HEK293 (cell line): Measurements from ENCODE around the gene HSPB3.
"Not testable (repeated sequence)": the region's sequence is repeated elsewhere in the genome, so short reads cannot be mapped to it uniquely, and the experiment has no call there.

Experiments
- CTCF ChIA-PET: fragments of 350-600 bp; formaldehyde crosslinking; extraction: SDS; loops from one replicate; lab custom pipeline; 2021; ENCODE audit warnings: antibody characterized with exemption; lab: Yijun Ruan, JAX
- POLR2A ChIA-PET: fragments of 300-600 bp; formaldehyde crosslinking; extraction: SDS; loops from one replicate; lab custom pipeline; 2020; ENCODE audit warnings: antibody characterized with exemption, inconsistent platforms; lab: Yijun Ruan, JAX
- H3K27ac ChIP-seq: fragments of 200-500 bp; sonication (Bioruptor generic); 2 replicates; pipeline ENCODE4 v1.5.1; 2014; ENCODE audit warnings: low read depth, low read length, control low read depth, inconsistent platforms; ENCODE audit errors: extremely low read depth
- H3K36me3 ChIP-seq, 2 experiments: fragments of 200-500 bp in 1 of 2; sonication (Bioruptor generic) in 1 of 2; 1 replicate in 1 of 2; 2 replicates in 1 of 2; pipeline ENCODE4 v1.5.1; 2014 to 2017; ENCODE audit warnings: inconsistent platforms in 2 of 2, low read length in 2 of 2; ENCODE audit not compliant: control insufficient read depth in 2 of 2, insufficient read depth in 1 of 2
- H3K4me1 ChIP-seq: fragments of 200-500 bp; sonication (Bioruptor generic); 2 replicates; pipeline ENCODE4 v1.5.1; 2014; ENCODE audit warnings: mild to moderate bottlenecking, low read length, inconsistent platforms; ENCODE audit not compliant: control insufficient read depth, insufficient read depth
- H3K4me3 ChIP-seq: 2 replicates; pipeline ENCODE4 v1.5.1; 2011; ENCODE audit warnings: low read depth, mild to moderate bottlenecking, control low read depth, low read length, moderate library complexity
- H3K9me3 ChIP-seq: fragments of 200-500 bp; sonication (Bioruptor generic); 2 replicates; pipeline ENCODE4 v1.5.1; 2014; ENCODE audit warnings: low read depth, low read length, inconsistent platforms; ENCODE audit not compliant: control insufficient read depth, insufficient read depth
- ZBTB8A ChIP-seq: fragments of 450-650 bp; formaldehyde crosslinking; IDR thresholded peaks from 2 replicates; pipeline ENCODE4 v1.5.1; 2016; ENCODE audit warnings: missing biosample characterization, missing genetic modification characterization
- ZNF140 ChIP-seq: fragments of 450-650 bp; formaldehyde crosslinking; IDR thresholded peaks from 2 replicates; pipeline ENCODE4 v1.5.1; 2016; ENCODE audit warnings: missing biosample characterization, missing genetic modification characterization
- ZNF19 ChIP-seq: fragments of 450-650 bp; formaldehyde crosslinking; IDR thresholded peaks from 2 replicates; pipeline ENCODE4; 2016; ENCODE audit warnings: missing biosample characterization, missing genetic modification characterization, low read depth
- ZNF202 ChIP-seq: fragments of 450-650 bp; formaldehyde crosslinking; IDR thresholded peaks from 2 replicates; pipeline ENCODE4 v1.5.1; 2016; ENCODE audit warnings: missing biosample characterization, missing genetic modification characterization, borderline replicate concordance
- ZNF223 ChIP-seq: fragments of 450-650 bp; formaldehyde crosslinking; IDR thresholded peaks from 2 replicates; pipeline ENCODE4 v1.5.1; 2016; ENCODE audit warnings: missing biosample characterization, missing genetic modification characterization
- ZNF266 ChIP-seq: fragments of 450-650 bp; formaldehyde crosslinking; IDR thresholded peaks from 2 replicates; pipeline ENCODE4 v1.5.1; 2016; ENCODE audit warnings: missing biosample characterization, missing genetic modification characterization, low read depth
- ZNF292 ChIP-seq: fragments of 450-650 bp; formaldehyde crosslinking; IDR thresholded peaks from 2 replicates; pipeline ENCODE4 v1.5.1; 2016; ENCODE audit warnings: low read depth, missing biosample characterization, missing genetic modification characterization, borderline replicate concordance
- ZNF394 ChIP-seq: fragments of 450-650 bp; formaldehyde crosslinking; IDR thresholded peaks from 2 replicates; pipeline ENCODE4 v1.5.1; 2016; ENCODE audit warnings: missing biosample characterization, missing genetic modification characterization, mild to moderate bottlenecking, moderate library complexity, borderline replicate concordance
- ZNF426 ChIP-seq: fragments of 450-650 bp; formaldehyde crosslinking; IDR thresholded peaks from 2 replicates; pipeline ENCODE4 v1.5.1; 2017; ENCODE audit warnings: missing biosample characterization, missing genetic modification characterization, mild to moderate bottlenecking, inconsistent platforms, moderate library complexity
- ZNF433 ChIP-seq: fragments of 450-650 bp; formaldehyde crosslinking; IDR thresholded peaks from 2 replicates; pipeline ENCODE4 v1.5.1; 2016; ENCODE audit warnings: missing biosample characterization, missing genetic modification characterization, low read depth
- ZNF501 ChIP-seq: fragments of 450-650 bp; formaldehyde crosslinking; IDR thresholded peaks from 2 replicates; pipeline ENCODE4 v1.5.1; 2016; ENCODE audit warnings: missing biosample characterization, missing genetic modification characterization
- ZNF510 ChIP-seq: fragments of 450-650 bp; formaldehyde crosslinking; IDR thresholded peaks from 2 replicates; pipeline ENCODE4 v1.5.1; 2018; ENCODE audit warnings: mild to moderate bottlenecking, missing genetic modification characterization, missing biosample characterization; ENCODE audit not compliant: insufficient replicate concordance
- ZNF530 ChIP-seq: fragments of 450-650 bp; formaldehyde crosslinking; IDR thresholded peaks from 2 replicates; pipeline ENCODE4 v1.5.1; 2016; ENCODE audit warnings: low read depth, missing biosample characterization, missing genetic modification characterization
- ZNF555 ChIP-seq: fragments of 450-650 bp; formaldehyde crosslinking; conservative IDR thresholded peaks from 2 replicates; pipeline ENCODE4 v1.5.1; 2017; ENCODE audit warnings: missing biosample characterization, mild to moderate bottlenecking, missing genetic modification characterization, inconsistent platforms
- ZNF623 ChIP-seq: fragments of 450-650 bp; formaldehyde crosslinking; IDR thresholded peaks from 2 replicates; pipeline ENCODE4 v1.5.1; 2016; ENCODE audit warnings: missing biosample characterization, missing genetic modification characterization
- ZNF629 ChIP-seq: fragments of 450-650 bp; formaldehyde crosslinking; IDR thresholded peaks from 2 replicates; pipeline ENCODE4 v1.5.1; 2017; ENCODE audit warnings: missing biosample characterization, missing genetic modification characterization
- ZNF654 ChIP-seq: fragments of 450-650 bp; formaldehyde crosslinking; IDR thresholded peaks from 2 replicates; pipeline ENCODE4 v1.5.1; 2016; ENCODE audit warnings: low read depth, missing biosample characterization, missing genetic modification characterization
- ZXDB ChIP-seq: fragments of 450-650 bp; formaldehyde crosslinking; IDR thresholded peaks from 2 replicates; pipeline ENCODE4 v1.5.1; 2016; ENCODE audit warnings: missing biosample characterization, missing genetic modification characterization
- TF ChIP-seq, protein P1 (sequence below): fragments of 450-650 bp; formaldehyde crosslinking; conservative IDR thresholded peaks from 2 replicates; pipeline ENCODE4 v1.5.1; 2016; ENCODE audit warnings: low read depth, missing biosample characterization, missing genetic modification characterization
- TF ChIP-seq, protein P2 (sequence below): fragments of 450-650 bp; formaldehyde crosslinking; IDR thresholded peaks from 2 replicates; pipeline ENCODE4 v1.5.1; 2016; ENCODE audit warnings: missing biosample characterization, missing genetic modification characterization
- TF ChIP-seq, protein P3 (sequence below): fragments of 450-650 bp; formaldehyde crosslinking; conservative IDR thresholded peaks from 2 replicates; pipeline ENCODE4 v1.5.1; 2016; ENCODE audit warnings: low read depth, missing biosample characterization, missing genetic modification characterization
- TF ChIP-seq, protein P4 (sequence below): fragments of 450-650 bp; formaldehyde crosslinking; IDR thresholded peaks from 2 replicates; pipeline ENCODE4 v1.5.1; 2016; ENCODE audit warnings: missing biosample characterization, missing genetic modification characterization, borderline replicate concordance

HSPB3 gene

DNA sequence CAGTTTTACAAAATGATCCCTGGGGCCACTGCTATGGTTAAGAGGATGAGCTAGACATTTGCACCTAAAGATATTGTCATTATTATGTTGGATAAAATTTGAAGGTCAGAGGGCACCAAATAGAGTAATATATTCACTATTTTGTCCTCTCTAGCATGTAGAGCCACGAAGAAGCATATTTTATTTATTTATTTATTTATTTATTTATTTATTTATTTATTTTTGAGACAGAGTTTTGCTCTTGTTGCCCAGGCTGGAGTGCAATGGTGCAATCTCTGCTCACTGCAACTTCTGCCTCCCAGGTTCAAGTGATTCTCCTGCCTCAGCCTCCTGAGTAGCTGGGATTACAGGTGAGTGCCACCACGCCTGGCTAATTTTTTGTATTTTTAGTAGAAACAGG is 20.8 kb upstream of the HSPB3 start:
- ChIA-PET POLR2A (interaction anchor here (0.7 kb wide), 1 partner anchor 124 kb away, joined by 4 read pairs; the partner anchor contains the start of gene ARL15), CTCF (interaction anchor here (0.8 to 2.5 kb wide), 2 partner anchors 9 to 55 kb away, joined by 3 to 9 read pairs; no protein-coding TSS in a partner anchor)
- H3K9me3 ChIP-seq, H3K4me3 ChIP-seq, H3K27ac ChIP-seq, H3K4me1 ChIP-seq, H3K36me3 ChIP-seq: not testable (repeated sequence)
- TF ChIP-seq ZBTB8A (tag by site-specific recombination) = peak; percentile 76
- peak; percentile 73 for TF ChIP-seq ZNF426 (tag by site-specific recombination)
- TF ChIP-seq ZNF629 (tag by site-specific recombination) = peak; percentile 40; the same call in 1 of the 2 replicates
- TF ChIP-seq ZNF140 = peak; percentile 64
- TF ChIP-seq ZNF292 = 0 out of 2 replicates have a peak, but pooled peaks have one; percentile 32
- TF ChIP-seq, protein P1, sequence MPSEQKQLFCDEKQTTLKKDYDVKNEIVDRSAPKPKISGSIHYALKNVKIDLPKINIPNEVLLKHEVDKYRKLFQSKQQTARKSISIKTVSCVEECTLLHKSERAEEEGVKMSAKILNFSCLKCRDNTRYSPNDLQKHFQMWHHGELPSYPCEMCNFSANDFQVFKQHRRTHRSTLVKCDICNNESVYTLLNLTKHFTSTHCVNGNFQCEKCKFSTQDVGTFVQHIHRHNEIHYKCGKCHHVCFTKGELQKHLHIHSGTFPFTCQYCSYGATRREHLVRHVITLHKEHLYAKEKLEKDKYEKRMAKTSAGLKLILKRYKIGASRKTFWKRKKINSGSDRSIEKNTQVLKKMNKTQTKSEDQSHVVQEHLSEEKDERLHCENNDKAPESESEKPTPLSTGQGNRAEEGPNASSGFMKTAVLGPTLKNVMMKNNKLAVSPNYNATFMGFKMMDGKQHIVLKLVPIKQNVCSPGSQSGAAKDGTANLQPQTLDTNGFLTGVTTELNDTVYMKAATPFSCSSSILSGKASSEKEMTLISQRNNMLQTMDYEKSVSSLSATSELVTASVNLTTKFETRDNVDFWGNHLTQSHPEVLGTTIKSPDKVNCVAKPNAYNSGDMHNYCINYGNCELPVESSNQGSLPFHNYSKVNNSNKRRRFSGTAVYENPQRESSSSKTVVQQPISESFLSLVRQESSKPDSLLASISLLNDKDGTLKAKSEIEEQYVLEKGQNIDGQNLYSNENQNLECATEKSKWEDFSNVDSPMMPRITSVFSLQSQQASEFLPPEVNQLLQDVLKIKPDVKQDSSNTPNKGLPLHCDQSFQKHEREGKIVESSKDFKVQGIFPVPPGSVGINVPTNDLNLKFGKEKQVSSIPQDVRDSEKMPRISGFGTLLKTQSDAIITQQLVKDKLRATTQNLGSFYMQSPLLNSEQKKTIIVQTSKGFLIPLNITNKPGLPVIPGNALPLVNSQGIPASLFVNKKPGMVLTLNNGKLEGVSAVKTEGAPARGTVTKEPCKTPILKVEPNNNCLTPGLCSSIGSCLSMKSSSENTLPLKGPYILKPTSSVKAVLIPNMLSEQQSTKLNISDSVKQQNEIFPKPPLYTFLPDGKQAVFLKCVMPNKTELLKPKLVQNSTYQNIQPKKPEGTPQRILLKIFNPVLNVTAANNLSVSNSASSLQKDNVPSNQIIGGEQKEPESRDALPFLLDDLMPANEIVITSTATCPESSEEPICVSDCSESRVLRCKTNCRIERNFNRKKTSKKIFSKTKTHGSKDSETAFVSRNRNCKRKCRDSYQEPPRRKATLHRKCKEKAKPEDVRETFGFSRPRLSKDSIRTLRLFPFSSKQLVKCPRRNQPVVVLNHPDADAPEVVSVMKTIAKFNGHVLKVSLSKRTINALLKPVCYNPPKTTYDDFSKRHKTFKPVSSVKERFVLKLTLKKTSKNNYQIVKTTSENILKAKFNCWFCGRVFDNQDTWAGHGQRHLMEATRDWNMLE (tag by site-specific recombination) = peak; percentile 83
- TF ChIP-seq, protein P2, sequence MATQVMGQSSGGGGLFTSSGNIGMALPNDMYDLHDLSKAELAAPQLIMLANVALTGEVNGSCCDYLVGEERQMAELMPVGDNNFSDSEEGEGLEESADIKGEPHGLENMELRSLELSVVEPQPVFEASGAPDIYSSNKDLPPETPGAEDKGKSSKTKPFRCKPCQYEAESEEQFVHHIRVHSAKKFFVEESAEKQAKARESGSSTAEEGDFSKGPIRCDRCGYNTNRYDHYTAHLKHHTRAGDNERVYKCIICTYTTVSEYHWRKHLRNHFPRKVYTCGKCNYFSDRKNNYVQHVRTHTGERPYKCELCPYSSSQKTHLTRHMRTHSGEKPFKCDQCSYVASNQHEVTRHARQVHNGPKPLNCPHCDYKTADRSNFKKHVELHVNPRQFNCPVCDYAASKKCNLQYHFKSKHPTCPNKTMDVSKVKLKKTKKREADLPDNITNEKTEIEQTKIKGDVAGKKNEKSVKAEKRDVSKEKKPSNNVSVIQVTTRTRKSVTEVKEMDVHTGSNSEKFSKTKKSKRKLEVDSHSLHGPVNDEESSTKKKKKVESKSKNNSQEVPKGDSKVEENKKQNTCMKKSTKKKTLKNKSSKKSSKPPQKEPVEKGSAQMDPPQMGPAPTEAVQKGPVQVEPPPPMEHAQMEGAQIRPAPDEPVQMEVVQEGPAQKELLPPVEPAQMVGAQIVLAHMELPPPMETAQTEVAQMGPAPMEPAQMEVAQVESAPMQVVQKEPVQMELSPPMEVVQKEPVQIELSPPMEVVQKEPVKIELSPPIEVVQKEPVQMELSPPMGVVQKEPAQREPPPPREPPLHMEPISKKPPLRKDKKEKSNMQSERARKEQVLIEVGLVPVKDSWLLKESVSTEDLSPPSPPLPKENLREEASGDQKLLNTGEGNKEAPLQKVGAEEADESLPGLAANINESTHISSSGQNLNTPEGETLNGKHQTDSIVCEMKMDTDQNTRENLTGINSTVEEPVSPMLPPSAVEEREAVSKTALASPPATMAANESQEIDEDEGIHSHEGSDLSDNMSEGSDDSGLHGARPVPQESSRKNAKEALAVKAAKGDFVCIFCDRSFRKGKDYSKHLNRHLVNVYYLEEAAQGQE (tag by site-specific recombination) = peak; percentile 43; the same call in 1 of the 2 replicates
- peak; percentile 63 for TF ChIP-seq ZNF623
- 0 out of 2 replicates have a peak, but pooled peaks have one; percentile 30 for TF ChIP-seq ZNF19 (tag by site-specific recombination)
- TF ChIP-seq ZNF394 (tag by site-specific recombination) = peak; percentile 91
- TF ChIP-seq ZXDB (tag by site-specific recombination) = peak; percentile 60; the same call in 1 of the 2 replicates
- TF ChIP-seq ZNF555 (tag by site-specific recombination) = peak; percentile 63
- peak; percentile 47; the same call in 1 of the 2 replicates for TF ChIP-seq ZNF266 (tag by site-specific recombination)
- peak; percentile 25; the same call in 1 of the 2 replicates for TF ChIP-seq ZNF654 (tag by site-specific recombination)
- TF ChIP-seq, protein P3, sequence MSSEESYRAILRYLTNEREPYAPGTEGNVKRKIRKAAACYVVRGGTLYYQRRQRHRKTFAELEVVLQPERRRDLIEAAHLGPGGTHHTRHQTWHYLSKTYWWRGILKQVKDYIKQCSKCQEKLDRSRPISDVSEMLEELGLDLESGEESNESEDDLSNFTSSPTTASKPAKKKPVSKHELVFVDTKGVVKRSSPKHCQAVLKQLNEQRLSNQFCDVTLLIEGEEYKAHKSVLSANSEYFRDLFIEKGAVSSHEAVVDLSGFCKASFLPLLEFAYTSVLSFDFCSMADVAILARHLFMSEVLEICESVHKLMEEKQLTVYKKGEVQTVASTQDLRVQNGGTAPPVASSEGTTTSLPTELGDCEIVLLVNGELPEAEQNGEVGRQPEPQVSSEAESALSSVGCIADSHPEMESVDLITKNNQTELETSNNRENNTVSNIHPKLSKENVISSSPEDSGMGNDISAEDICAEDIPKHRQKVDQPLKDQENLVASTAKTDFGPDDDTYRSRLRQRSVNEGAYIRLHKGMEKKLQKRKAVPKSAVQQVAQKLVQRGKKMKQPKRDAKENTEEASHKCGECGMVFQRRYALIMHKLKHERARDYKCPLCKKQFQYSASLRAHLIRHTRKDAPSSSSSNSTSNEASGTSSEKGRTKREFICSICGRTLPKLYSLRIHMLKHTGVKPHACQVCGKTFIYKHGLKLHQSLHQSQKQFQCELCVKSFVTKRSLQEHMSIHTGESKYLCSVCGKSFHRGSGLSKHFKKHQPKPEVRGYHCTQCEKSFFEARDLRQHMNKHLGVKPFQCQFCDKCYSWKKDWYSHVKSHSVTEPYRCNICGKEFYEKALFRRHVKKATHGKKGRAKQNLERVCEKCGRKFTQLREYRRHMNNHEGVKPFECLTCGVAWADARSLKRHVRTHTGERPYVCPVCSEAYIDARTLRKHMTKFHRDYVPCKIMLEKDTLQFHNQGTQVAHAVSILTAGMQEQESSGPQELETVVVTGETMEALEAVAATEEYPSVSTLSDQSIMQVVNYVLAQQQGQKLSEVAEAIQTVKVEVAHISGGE = peak; percentile 61
- TF ChIP-seq, protein P4, sequence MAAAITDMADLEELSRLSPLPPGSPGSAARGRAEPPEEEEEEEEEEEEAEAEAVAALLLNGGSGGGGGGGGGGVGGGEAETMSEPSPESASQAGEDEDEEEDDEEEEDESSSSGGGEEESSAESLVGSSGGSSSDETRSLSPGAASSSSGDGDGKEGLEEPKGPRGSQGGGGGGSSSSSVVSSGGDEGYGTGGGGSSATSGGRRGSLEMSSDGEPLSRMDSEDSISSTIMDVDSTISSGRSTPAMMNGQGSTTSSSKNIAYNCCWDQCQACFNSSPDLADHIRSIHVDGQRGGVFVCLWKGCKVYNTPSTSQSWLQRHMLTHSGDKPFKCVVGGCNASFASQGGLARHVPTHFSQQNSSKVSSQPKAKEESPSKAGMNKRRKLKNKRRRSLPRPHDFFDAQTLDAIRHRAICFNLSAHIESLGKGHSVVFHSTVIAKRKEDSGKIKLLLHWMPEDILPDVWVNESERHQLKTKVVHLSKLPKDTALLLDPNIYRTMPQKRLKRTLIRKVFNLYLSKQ (tag by site-specific recombination) = 0 out of 2 replicates have a peak, but pooled peaks have one; percentile 65
- 0 out of 2 replicates have a peak, but pooled peaks have one; percentile 16 for TF ChIP-seq ZNF530
- TF ChIP-seq ZNF223 (tag by site-specific recombination) = 0 out of 2 replicates have a peak, but pooled peaks have one; percentile 55
- peak; percentile 69; the same call in 1 of the 2 replicates for TF ChIP-seq ZNF202
- peak; percentile 32 for TF ChIP-seq ZNF510 (tag by site-specific recombination)
- TF ChIP-seq ZNF501 (tag by site-specific recombination) = 0 out of 2 replicates have a peak, but pooled peaks have one; percentile 31
- 0 out of 2 replicates have a peak, but pooled peaks have one; percentile 13 for TF ChIP-seq ZNF433
